Measurements from ENCODE around the gene VCP.
"Not testable (repeated sequence)": the region's sequence is repeated elsewhere in the genome, so short reads cannot be mapped to it uniquely, and the experiment has no call there.

Gene VCP

GRCh38 chr9:35027374-35027773 lies 45.1 kb downstream of the VCP start:
- peaks cover 7% of the 10 kb centered on the region for H3K36me3 Mint-ChIP-seq
- no peak overlapping the region for H3K27ac Mint-ChIP-seq
- H3K4me1 Mint-ChIP-seq: peaks cover 24% of the 10 kb centered on the region
- H3K27me3 Mint-ChIP-seq: no peaks in the 10 kb centered on the region
- no peak overlapping the region for H3K4me3 Mint-ChIP-seq
- H3K9me3 Mint-ChIP-seq: no peaks in the 10 kb centered on the region

- Mint-ChIP-seq H3K9me3 (no peaks in the 10 kb centered on the region), H3K4me1 (peaks cover 24% of the 10 kb centered on the region), H3K4me3 (no peak overlapping the region), H3K27ac (no peak overlapping the region), H3K27me3 (no peaks in the 10 kb centered on the region), H3K36me3 (peaks cover 7% of the 10 kb centered on the region)
Observed at GRCh38 chr9:35026671-35027070, 45.8 kb downstream of the VCP start.

DNA sequence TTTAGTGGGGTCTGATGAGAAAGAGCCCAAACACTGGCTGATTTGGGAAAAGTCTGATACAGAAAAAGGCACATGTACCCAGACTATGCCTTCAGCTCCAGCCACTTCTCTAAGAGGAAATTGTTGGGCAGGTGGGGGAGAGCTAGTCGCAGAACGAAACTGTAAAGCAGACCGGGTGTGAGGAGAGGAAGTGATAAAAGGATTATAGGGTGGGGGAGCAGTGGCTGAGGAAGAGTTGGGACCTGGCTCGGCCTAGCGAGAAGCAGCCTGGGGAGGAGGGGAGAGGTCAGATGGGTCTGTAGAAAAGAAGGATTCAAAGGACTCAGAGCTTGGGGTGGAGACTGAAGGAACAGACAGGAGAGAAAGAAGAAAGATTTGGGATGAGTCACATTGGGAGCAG lies 49.0 kb downstream of the VCP start:
- not testable (repeated sequence) for H3K4me3 Mint-ChIP-seq, H3K27ac Mint-ChIP-seq, H3K27me3 Mint-ChIP-seq, H3K9me3 Mint-ChIP-seq
- H3K4me1 Mint-ChIP-seq: peaks cover 23% of the 10 kb centered on the region
- H3K36me3 Mint-ChIP-seq: peaks cover 15% of the 10 kb centered on the region

GRCh38 chr9:35014517-35014916 lies 57.9 kb downstream of the VCP start:
- Mint-ChIP-seq H3K4me3 (no peak overlapping the region), H3K27ac (no peak overlapping the region), H3K4me1 (peaks cover 7% of the 10 kb centered on the region), H3K36me3 (peaks cover 25% of the 10 kb centered on the region), H3K9me3 (peaks cover 14% of the 10 kb centered on the region), H3K27me3 (no peaks in the 10 kb centered on the region)

DNA sequence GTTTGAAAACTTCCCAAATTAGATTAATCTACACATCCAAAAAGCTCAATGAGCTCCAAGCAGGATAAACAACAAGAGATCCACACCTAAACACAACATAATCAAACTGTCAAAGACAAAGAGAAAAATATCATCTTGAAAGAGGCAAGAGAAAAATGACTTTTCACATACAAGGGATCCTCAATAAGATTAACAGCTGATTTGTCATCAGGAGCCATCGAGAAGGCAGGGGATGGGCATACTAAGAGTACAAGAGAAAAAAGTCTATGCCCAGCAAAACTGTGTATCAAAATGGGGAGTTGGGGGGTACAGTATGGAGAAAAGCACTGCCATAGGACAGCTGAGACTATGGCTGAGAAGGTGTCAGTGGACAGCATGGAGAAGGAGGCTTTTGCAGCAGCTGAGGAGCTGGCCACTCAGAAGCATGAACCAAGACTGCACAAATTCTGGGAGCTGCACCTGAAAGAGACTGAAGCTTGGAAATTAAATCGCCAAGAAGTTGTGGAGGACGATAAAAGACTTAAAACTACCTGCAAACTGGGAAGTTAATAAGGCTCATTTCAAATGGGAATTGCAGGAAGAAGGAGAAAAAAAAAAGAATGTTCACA lies 62.0 kb downstream of the VCP start:
- H3K27ac Mint-ChIP-seq: no peak overlapping the region
- peaks cover 23% of the 10 kb centered on the region for H3K36me3 Mint-ChIP-seq
- peaks cover 7% of the 10 kb centered on the region for H3K4me1 Mint-ChIP-seq
- H3K9me3 Mint-ChIP-seq: peaks cover 14% of the 10 kb centered on the region
- H3K4me3 Mint-ChIP-seq: no peak overlapping the region
- no peaks in the 10 kb centered on the region for H3K27me3 Mint-ChIP-seq
